Activated T-cell treated with anti-CD3 and anti-CD28 coated beads, Interleukin-2, amount 50 U/mL, for 48 hours (primary cell): ENCODE data around the gene NELL2.

ENCODE experiments used
- DNase-seq, 2 experiments: peaks; one replicate each; pipeline ENCODE4 v3.0.0-alpha.2; 2020

The NELL2 gene

DNA sequence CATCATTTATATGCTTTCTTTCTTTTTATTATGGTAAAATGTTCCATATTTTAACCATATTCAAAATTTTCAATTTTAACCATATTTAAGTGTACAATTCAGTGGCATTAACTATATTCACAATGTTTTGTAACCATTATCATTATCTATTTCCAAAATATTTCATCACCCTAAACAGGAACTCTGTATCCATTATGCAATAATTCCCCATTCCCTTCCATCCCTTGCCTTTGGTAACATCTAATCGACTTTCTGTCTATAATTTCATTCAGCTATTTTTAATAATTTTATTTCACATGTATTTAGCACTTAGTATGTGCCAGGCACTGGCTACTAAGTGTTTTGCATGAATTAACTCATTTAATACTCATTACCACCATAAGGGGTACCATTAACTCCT, 287.5 kb downstream of the NELL2 start:
- DNase-seq, result no peak

DNA sequence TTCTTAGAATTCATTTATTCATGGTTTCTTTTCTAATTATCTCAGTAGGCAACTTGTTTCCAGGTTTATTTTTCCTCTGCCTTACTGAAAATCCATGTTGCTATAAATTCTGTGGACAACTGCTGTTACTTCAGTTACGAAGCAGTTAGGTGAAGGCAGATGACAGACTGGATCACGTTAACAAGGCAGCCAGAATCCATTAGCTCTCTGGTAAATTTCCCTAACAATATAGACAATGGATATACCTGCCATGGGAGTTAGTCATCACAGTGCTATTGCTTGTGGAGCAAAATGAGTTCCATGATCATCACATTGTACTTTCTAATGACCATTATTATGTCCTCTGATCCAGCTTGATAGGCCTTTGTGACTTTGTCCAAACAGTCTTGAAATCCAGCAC, 291.5 kb downstream of the NELL2 start:
- no peak for DNase-seq

GRCh38 chr12:44582521-44582920, 293.6 kb downstream of the NELL2 start:
- no peak for DNase-seq

DNA sequence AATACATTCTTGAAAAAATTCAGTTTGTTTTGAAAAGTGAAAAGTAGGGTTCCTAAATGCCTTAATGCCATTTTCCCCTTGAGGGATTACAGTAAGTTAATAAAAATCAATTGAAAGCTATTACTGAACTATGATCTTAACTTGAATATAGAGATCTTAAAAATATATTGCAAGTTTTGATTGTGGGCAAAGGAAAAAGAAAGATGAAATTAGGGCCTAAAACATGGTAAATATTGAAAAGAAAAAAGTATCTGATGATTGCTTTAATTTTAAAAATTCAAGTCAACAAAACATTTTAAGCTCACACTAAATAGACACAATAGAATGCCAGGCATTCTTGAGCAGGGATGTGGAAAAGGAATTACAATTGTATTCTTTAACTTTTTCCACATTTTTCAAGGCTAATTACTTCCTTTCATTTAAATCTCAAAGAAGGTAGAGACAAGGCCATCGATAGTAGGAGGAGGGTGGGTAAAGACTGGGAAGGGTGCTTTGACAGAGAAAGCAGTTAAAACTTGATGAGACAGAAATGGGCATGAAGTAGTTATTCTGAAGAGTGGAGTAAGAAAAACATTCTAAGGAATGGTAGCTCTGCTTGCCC, 294.4 kb downstream of the NELL2 start:
- DNase-seq, result no peak

GRCh38 chr12:44574586-44574985, 301.5 kb downstream of the NELL2 start:
- DNase-seq, result no peak

- no peak for DNase-seq
Observed at GRCh38 chr12:44573723-44574122, 302.4 kb downstream of the NELL2 start.

- DNase-seq, result no peak
Observed at GRCh38 chr12:44571006-44571550, 305.0 kb downstream of the NELL2 start.

GRCh38 chr12:44570036-44570583, 306.0 kb downstream of the NELL2 start:
- no peak for DNase-seq

DNA sequence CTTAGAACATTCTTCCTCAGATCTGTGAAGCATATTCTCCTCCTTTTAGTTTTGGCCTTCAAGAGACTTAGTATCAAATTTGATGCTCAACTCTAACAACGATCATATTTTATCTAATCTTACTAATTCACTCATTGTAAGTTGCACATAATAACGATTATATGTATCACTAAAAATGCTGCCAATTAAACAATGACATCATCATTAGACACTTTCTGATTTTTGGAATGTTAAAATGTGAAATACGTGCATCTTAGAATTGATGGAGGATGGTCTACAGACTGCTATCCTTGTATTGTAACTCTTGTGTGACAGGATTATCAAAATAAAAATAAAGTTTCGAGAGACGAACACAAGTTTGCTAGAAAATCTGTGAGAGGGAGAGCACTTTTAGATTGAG, 311.0 kb downstream of the NELL2 start:
- no peak for DNase-seq

GRCh38 chr12:44563486-44563885, 312.6 kb downstream of the NELL2 start:
- no peak for DNase-seq

GRCh38 chr12:44558340-44559100, 317.6 kb downstream of the NELL2 start:
- DNase-seq, result no peak

DNA sequence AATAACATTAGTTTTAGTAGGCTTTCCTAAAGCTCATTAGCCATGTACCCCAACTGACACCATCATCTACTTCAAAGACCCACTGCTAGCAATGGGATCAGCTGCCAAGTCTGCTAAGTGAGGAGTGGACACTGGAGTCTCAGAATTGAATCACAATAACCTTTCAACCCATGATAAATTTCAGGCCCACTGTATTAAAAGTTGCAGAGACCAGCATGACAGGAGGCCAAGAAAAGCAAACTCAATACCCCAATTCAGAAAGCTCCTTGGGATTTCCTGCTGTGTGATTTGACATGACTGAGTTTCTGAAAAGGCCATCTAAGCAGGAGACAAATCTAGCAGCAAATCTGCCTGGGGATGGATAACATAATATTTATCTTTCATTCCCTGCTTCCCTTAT, 320.7 kb downstream of the NELL2 start:
- no peak for DNase-seq

GRCh38 chr12:44551631-44552030, 324.5 kb downstream of the NELL2 start:
- DNase-seq, result no peak

- no peak for DNase-seq
Observed at GRCh38 chr12:44550377-44550776, 325.7 kb downstream of the NELL2 start.

GRCh38 chr12:44546060-44546459, 330.1 kb downstream of the NELL2 start:
- DNase-seq, result no peak

GRCh38 chr12:44544018-44544417, 332.1 kb downstream of the NELL2 start:
- DNase-seq, result no peak

DNA sequence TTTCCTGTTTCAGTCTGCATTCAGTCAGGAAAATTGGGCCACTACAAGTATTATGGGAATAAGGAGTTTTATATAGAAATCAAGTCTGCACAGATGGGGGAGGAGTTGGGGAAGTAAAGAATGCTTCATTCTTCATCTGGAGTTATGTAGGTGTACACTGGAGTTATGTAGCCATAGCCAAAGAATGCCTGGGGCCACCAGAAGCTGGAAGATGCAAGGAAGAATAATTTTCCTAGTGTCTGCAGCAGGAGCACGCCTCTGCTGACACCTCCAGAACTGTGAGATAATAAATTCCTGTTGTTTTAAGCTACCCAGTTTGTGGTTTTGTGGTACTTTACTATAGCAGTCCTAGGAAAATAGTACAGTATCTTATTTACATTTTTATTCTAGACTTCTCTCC, 333.4 kb downstream of the NELL2 start:
- no peak for DNase-seq

DNA sequence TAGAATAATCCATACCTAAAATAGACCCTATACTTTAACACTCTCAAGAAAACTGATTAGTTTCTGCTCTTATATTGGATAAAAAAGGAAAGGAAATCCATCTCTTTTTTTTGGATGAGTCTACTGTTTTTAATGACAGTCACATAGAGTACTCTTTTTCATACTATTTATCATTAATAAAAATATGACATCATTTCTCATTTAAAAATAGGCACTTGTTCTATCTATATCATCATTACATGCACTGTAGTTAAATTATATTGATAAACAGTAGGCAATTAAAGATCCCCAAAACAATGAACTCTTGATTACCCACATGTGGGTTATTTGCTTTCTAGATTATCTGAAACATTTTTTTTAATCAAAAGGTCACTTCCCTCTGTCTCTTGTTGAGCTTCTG, 338.8 kb downstream of the NELL2 start:
- no peak for DNase-seq

DNA sequence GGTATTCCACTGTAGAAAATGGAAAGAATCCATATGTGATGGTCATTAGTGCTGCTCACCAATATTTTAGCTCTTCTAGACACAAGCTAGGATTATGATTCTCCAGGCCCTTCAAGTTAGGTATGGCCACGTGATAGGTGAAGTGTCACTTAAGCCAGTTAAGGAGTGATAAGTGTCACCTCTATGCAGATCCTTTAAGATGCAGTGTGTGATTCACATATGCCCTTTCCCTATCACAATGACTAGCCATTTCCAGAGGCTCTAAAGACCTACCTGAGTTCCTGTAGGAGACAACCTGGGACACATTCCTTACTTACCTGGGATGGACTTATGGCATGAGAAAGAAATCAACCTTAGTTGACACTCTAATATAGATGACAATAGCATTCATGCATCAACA, 343.2 kb downstream of the NELL2 start:
- DNase-seq, result no peak

DNA sequence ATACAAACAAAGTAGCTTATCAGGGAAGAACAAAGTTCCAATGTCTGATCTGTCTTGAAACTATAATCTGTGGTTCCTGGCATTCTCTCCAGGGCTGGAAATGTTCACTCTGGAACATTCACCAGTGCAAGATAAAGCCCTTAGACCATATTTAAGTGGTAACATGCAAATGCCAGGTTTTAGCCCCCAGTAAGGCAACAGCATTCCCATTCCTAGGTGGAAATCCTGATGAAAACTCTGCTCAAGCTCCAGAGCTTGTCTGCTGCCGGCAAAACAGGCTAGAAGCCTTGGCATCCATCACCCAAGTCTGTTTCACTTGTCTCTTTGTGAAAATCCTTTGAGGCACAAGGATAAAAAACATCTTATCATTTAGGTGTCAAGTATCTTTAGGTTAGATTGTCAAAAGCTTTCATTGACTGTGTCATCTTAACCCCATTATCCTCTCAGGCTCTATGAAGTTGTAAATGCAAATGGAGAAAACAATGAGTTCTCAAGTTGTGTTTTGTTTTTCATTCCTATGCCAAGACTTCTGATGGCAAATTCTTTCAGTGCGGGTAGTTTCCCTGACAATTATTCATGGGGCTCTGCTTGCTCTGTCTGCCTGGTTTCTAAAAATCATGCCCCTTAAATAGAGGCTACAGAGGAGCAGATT, 344.7 kb downstream of the NELL2 start:
- no peak for DNase-seq

- DNase-seq, result no peak
Observed at GRCh38 chr12:44526655-44527182, 349.4 kb downstream of the NELL2 start.

DNA sequence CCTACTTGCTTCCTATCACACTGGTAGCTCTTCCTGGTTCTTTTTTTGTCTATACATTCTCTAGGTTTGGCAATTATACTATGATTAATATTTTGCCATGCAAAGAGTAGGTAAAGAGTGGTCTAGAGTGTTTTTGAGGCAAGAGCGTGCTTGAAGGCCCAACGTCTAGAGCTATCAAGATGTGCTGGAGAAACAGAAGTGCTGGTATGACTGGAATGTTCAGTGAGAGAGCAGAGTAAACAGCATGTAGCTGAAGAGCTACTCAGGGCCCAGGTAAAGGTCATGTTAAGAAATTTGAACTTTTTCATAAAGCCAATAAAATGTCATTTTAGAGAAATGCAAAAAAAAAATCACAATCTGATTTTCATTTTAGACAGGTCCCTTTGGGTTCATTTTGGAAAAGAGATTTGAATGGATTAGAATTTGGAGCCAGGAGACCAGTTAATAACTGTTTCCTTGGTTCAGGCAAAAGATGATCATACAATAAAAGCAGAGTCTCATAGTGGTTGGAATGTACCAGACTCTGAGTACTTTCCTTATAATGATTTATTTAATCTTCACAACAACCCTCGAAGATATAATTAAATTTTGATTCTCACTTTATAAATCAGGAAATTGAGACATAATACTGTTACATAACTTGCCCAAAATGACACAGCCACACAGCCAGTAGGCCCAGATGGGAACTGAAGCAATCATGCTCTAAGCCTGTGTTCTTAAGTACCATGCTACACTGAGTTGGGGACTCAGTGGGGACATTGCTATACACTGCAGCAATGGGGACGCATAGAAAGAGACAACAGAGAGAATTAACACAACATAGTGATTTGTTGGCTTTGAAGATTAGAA, 350.1 kb downstream of the NELL2 start:
- DNase-seq, result no peak

- DNase-seq, result no peak
Observed at GRCh38 chr12:44523828-44524227, 352.3 kb downstream of the NELL2 start.
